ENCODE measurements around the gene NXPE3. TPM values are rescaled to one million over a fixed set of nuclear protein-coding genes. Genes with fewer than 3 reads are reported as not detected.

The NXPE3 gene
- total and polyA plus RNA-seq, 2 of the 8 experiments (the other 6 are each of a cell fraction or from before 2014, with no cell fraction given): 10.9 to 22.7 TPM

GRCh38 chr3:101809178-101810021, 30.4 kb downstream of the NXPE3 start:
- FAIRE-seq (peak; percentile 7), DNase-seq (ENCODE audit: low read depth in 1 of 2, low spot score in 2 of 2) (no peak)
- ChIA-PET CTCF (ENCODE audit: partially characterized antibody) (interaction anchor here (0.6 to 8.8 kb wide), 17 partner anchors 13 to 735 kb away, joined by 3 to 174 read pairs (median 4); no protein-coding TSS in a partner anchor), POLR2A (ENCODE audit: partially characterized antibody) (interaction anchor here (0.9 to 3.4 kb wide), 2 partner anchors 37 to 40 kb away, joined by 5 to 9 read pairs; partner anchors contain the start of gene NFKBIZ)
- no peak overlapping the region for H2BK15ac ChIP-seq (ENCODE audit: low read length)
- H3K9ac ChIP-seq (replicated peaks in 1 of 4; ENCODE audit: extremely low read depth in 1 of 4, low read depth in 3 of 4, low read length in 3 of 4): no peak overlapping the region
- H3K9me3 ChIP-seq (ENCODE audit: insufficient read depth in 2 of 2, low read depth in 1 of 2, low read length in 1 of 2): no peaks in the 10 kb centered on the region
- TF ChIP-seq CBX5 (IDR thresholded peaks at IDR 0.05; ENCODE audit: low read depth, low read length) (no peak), FOSL1 (IDR thresholded peaks at IDR 0.05; ENCODE audit: insufficient read depth, low read depth, low read length) (no peak), EGR1 (IDR thresholded peaks at IDR 0.05; ENCODE audit: borderline replicate concordance, low read depth, low read length) (0 out of 2 replicates have a peak, but pooled peaks have one; percentile 15), RAD21 (IDR thresholded peaks at IDR 0.05 in 1 of 2, conservative IDR thresholded peaks at IDR 0.05 in 1 of 2; ENCODE audit: low read depth in 2 of 2, low read length in 2 of 2) (peak; percentile 75 to 82), CTCF (IDR thresholded peaks at IDR 0.05; ENCODE audit: control extremely low read depth in 1 of 3, insufficient read depth in 1 of 3, low read depth in 1 of 3, low read length in 3 of 3) (peak in 2 of 3 experiments; percentile 44 to 59; a peak in 2 of 4 replicates), CEBPB (IDR thresholded peaks at IDR 0.05; ENCODE audit: low read depth, low read length) (no peak), SIN3A (conservative IDR thresholded peaks at IDR 0.05 in 1 of 2, IDR thresholded peaks at IDR 0.05 in 1 of 2; ENCODE audit: low read depth in 1 of 2, low read length in 2 of 2) (no peak), CHD1 (IDR thresholded peaks at IDR 0.05; ENCODE audit: low read depth, low read length) (no peak)
- H3K56ac ChIP-seq (replicated peaks; ENCODE audit: insufficient read length, low read depth, low read length): no peak overlapping the region
- no peaks in the 10 kb centered on the region for H3K23me2 ChIP-seq (ENCODE audit: low read depth, low read length)
- no peaks in the 10 kb centered on the region for H3K79me1 ChIP-seq (ENCODE audit: low read depth, low read length)
- no peak overlapping the region for H3K27ac ChIP-seq (ENCODE audit: low read depth, low read length)
- no peak overlapping the region for H2BK12ac ChIP-seq (ENCODE audit: low read depth, low read length)
- no peak overlapping the region for H3K4me3 ChIP-seq (ENCODE audit: extremely low read depth in 1 of 4, insufficient read depth in 2 of 4, low read depth in 3 of 4, low read length in 4 of 4)
- no peaks in the 10 kb centered on the region for H3K27me3 ChIP-seq (replicated peaks in 1 of 4; ENCODE audit: control insufficient read depth in 3 of 4, extremely low read depth in 1 of 4, insufficient read depth in 3 of 4, low read length in 3 of 4)
- H3K14ac ChIP-seq (ENCODE audit: insufficient read length): no peak overlapping the region
- H2BK5ac ChIP-seq (ENCODE audit: low read depth, low read length): no peak overlapping the region
- no peaks in the 10 kb centered on the region for H3K79me2 ChIP-seq (ENCODE audit: control insufficient read depth in 1 of 2, insufficient read depth in 2 of 2, low read length in 2 of 2)
- no peak overlapping the region for H4K8ac ChIP-seq (ENCODE audit: extremely low read depth, insufficient read depth, low read length)
- H4K91ac ChIP-seq (replicated peaks; ENCODE audit: insufficient read length, low read length): no peak overlapping the region
- no peak overlapping the region for H4K5ac ChIP-seq (ENCODE audit: insufficient read length, low read depth, low read length)
- no peak overlapping the region for H3K18ac ChIP-seq (ENCODE audit: extremely low read depth, low read length)
- H3K4me2 ChIP-seq (ENCODE audit: insufficient read depth in 1 of 2, low read depth in 2 of 2, low read length in 2 of 2): no peak overlapping the region
- no peak overlapping the region for H3K4ac ChIP-seq (replicated peaks; ENCODE audit: insufficient read length, low read depth, low read length)
- H4K20me1 ChIP-seq (replicated peaks in 1 of 2; ENCODE audit: control insufficient read depth in 1 of 2, insufficient read depth in 2 of 2, low read length in 2 of 2): no peaks in the 10 kb centered on the region
- no peak overlapping the region for H2BK120ac ChIP-seq (replicated peaks; ENCODE audit: low read depth, low read length)
- no peak overlapping the region for H2BK20ac ChIP-seq (ENCODE audit: low read length)
- H3K23ac ChIP-seq (ENCODE audit: insufficient read length): no peak overlapping the region
- H3K4me1 ChIP-seq (replicated peaks in 1 of 4; ENCODE audit: control insufficient read depth in 3 of 4, insufficient read depth in 4 of 4, low read length in 3 of 4): no peaks in the 10 kb centered on the region
- no peak overlapping the region for H2AFZ ChIP-seq (ENCODE audit: low read length)
- no peaks in the 10 kb centered on the region; a peak in 1 of 8 replicates for H3K36me3 ChIP-seq (ENCODE audit: control insufficient read depth in 2 of 4, insufficient read depth in 4 of 4, low read length in 3 of 4)
- H2AK5ac ChIP-seq (ENCODE audit: low read depth, low read length): no peak overlapping the region
